HEK293 (cell line): ENCODE results near the gene PRRT3.
A peak's percentile ranks its signal among the peaks of the same experiment; 100 is the strongest.

Experiments used
- EGR2 ChIP-seq: fragments of 450-650 bp; formaldehyde crosslinking; IDR thresholded peaks from 2 replicates; pipeline ENCODE4 v1.5.1; 2016; ENCODE audit warnings: low read depth, missing biosample characterization, missing genetic modification characterization
- FEZF1 ChIP-seq: fragments of 450-650 bp; formaldehyde crosslinking; IDR thresholded peaks from 2 replicates; pipeline ENCODE4 v1.5.1; 2016; ENCODE audit warnings: missing biosample characterization, missing genetic modification characterization
- HOXC10 ChIP-seq: sonication (generic); formaldehyde crosslinking; IDR thresholded peaks from 2 replicates; pipeline ENCODE4 v1.8.1; 2023; ENCODE audit warnings: mild to moderate bottlenecking, missing genetic modification reagents
- MYNN ChIP-seq: fragments of 450-650 bp; formaldehyde crosslinking; IDR thresholded peaks from 2 replicates; pipeline ENCODE4 v1.5.1; 2016; ENCODE audit warnings: missing biosample characterization, missing genetic modification characterization, borderline replicate concordance
- OSR2 ChIP-seq: fragments of 450-650 bp; formaldehyde crosslinking; IDR thresholded peaks from 2 replicates; pipeline ENCODE4 v1.5.1; 2016; ENCODE audit warnings: missing biosample characterization, missing genetic modification characterization
- PATZ1 ChIP-seq: fragments of 450-650 bp; formaldehyde crosslinking; IDR thresholded peaks from 2 replicates; pipeline ENCODE4 v1.5.1; 2016; ENCODE audit warnings: missing biosample characterization, missing genetic modification characterization
- TSHZ1 ChIP-seq: fragments of 450-650 bp; formaldehyde crosslinking; IDR thresholded peaks from 2 replicates; pipeline ENCODE4 v1.5.1; 2016; ENCODE audit warnings: missing biosample characterization, missing genetic modification characterization, borderline replicate concordance
- ZBTB48 ChIP-seq: fragments of 450-650 bp; formaldehyde crosslinking; IDR thresholded peaks from 2 replicates; pipeline ENCODE4 v1.5.1; 2016; ENCODE audit warnings: missing biosample characterization, missing genetic modification characterization
- ZBTB6 ChIP-seq: fragments of 450-650 bp; formaldehyde crosslinking; IDR thresholded peaks from 2 replicates; pipeline ENCODE4 v1.5.1; 2017; ENCODE audit warnings: missing biosample characterization, missing genetic modification characterization
- ZFP37 ChIP-seq: fragments of 450-650 bp; formaldehyde crosslinking; IDR thresholded peaks from 2 replicates; pipeline ENCODE4 v1.5.1; 2016; ENCODE audit warnings: missing biosample characterization, missing genetic modification characterization
- ZNF132 ChIP-seq: fragments of 450-650 bp; formaldehyde crosslinking; IDR thresholded peaks from 2 replicates; pipeline ENCODE4 v1.5.1; 2017; ENCODE audit warnings: missing biosample characterization, missing genetic modification characterization, borderline replicate concordance
- ZNF148 ChIP-seq: fragments of 450-650 bp; formaldehyde crosslinking; IDR thresholded peaks from 2 replicates; pipeline ENCODE4 v1.5.0; 2017; ENCODE audit warnings: missing biosample characterization, missing genetic modification characterization, borderline replicate concordance
- ZNF175 ChIP-seq: fragments of 450-650 bp; formaldehyde crosslinking; IDR thresholded peaks from 2 replicates; pipeline ENCODE4 v1.5.1; 2016; ENCODE audit warnings: missing biosample characterization, missing genetic modification characterization
- ZNF394 ChIP-seq: fragments of 450-650 bp; formaldehyde crosslinking; IDR thresholded peaks from 2 replicates; pipeline ENCODE4 v1.5.1; 2016; ENCODE audit warnings: missing biosample characterization, missing genetic modification characterization, mild to moderate bottlenecking, moderate library complexity, borderline replicate concordance
- ZNF449 ChIP-seq: fragments of 450-650 bp; formaldehyde crosslinking; IDR thresholded peaks from 2 replicates; pipeline ENCODE4 v1.5.1; 2017; ENCODE audit warnings: missing biosample characterization, mild to moderate bottlenecking, missing genetic modification characterization, moderate library complexity
- ZNF48 ChIP-seq: fragments of 450-650 bp; formaldehyde crosslinking; IDR thresholded peaks from 2 replicates; pipeline ENCODE4 v1.5.1; 2016; ENCODE audit warnings: missing biosample characterization, missing genetic modification characterization
- ZNF692 ChIP-seq: fragments of 450-650 bp; formaldehyde crosslinking; IDR thresholded peaks from 2 replicates; pipeline ENCODE4 v1.5.1; 2016; ENCODE audit warnings: missing biosample characterization, missing genetic modification characterization
- ZNF791 ChIP-seq: fragments of 450-650 bp; formaldehyde crosslinking; IDR thresholded peaks from 2 replicates; pipeline ENCODE4 v1.5.1; 2016; ENCODE audit warnings: missing biosample characterization, missing genetic modification characterization
- ZNF792 ChIP-seq: fragments of 450-650 bp; formaldehyde crosslinking; IDR thresholded peaks from 2 replicates; pipeline ENCODE4 v1.5.1; 2016; ENCODE audit warnings: missing biosample characterization, missing genetic modification characterization
- ZNF837 ChIP-seq: fragments of 450-650 bp; formaldehyde crosslinking; IDR thresholded peaks from 2 replicates; pipeline ENCODE4 v1.5.1; 2016; ENCODE audit warnings: missing biosample characterization, missing genetic modification characterization
- ZXDB ChIP-seq: fragments of 450-650 bp; formaldehyde crosslinking; IDR thresholded peaks from 2 replicates; pipeline ENCODE4 v1.5.1; 2016; ENCODE audit warnings: missing biosample characterization, missing genetic modification characterization

The PRRT3 gene

GRCh38 chr3:9932843-9933560 lies 19.2 kb downstream of the PRRT3 start (continued):
- peak; percentile 94 for TF ChIP-seq ZFP37 (tag by site-specific recombination)
- TF ChIP-seq ZNF449, result no peak; the same call in 1 of the 2 replicates
- TF ChIP-seq ZNF792, result no peak
- TF ChIP-seq ZNF837 (tag by site-specific recombination), result peak; percentile 21; the same call in 1 of the 2 replicates
- no peak for TF ChIP-seq ZNF132 (tag by site-specific recombination)
- TF ChIP-seq FEZF1 (tag by site-specific recombination), result no peak
- TF ChIP-seq HOXC10 (CRISPR knock-in tag), result no peak
- TF ChIP-seq ZNF175 (tag by site-specific recombination), result no peak
- TF ChIP-seq MYNN (tag by site-specific recombination), result 0 out of 2 replicates have a peak, but pooled peaks have one; percentile 25
- no peak for TF ChIP-seq ZNF791
- TF ChIP-seq ZBTB6, result 0 out of 2 replicates have a peak, but pooled peaks have one; percentile 21
- 0 out of 2 replicates have a peak, but pooled peaks have one; percentile 7 for TF ChIP-seq OSR2 (tag by site-specific recombination)
- no peak for TF ChIP-seq ZNF48 (tag by site-specific recombination)
- TF ChIP-seq TSHZ1, result peak; percentile 25; the same call in 1 of the 2 replicates
- TF ChIP-seq ZXDB (tag by site-specific recombination), result peak; percentile 95
- no peak for TF ChIP-seq ZNF148 (tag by site-specific recombination)
- peak; percentile 97 for TF ChIP-seq EGR2 (tag by site-specific recombination)
- TF ChIP-seq PATZ1 (tag by site-specific recombination), result peak; percentile 89
- TF ChIP-seq ZNF692 (tag by site-specific recombination), result no peak
- TF ChIP-seq ZBTB48, result peak; percentile 66; the same call in 1 of the 2 replicates
- peak; percentile 58 for TF ChIP-seq ZNF394 (tag by site-specific recombination)
